Tibial nerve (tissue), 3 donors: Measurements from ENCODE around the gene LRRC4C.

Experiments
- POLR2A ChIP-seq, 2 donors: fragments of 450-650 bp; IDR thresholded peaks; one replicate each; pipeline ENCODE4 v1.6.1; 2017; ENCODE audit warnings: antibody characterized with exemption in 2 of 2, mild to moderate bottlenecking in 2 of 2, moderate library complexity in 2 of 2
- TF ChIP-seq, protein P1 (sequence below), 5 experiments: fragments of 200-600 bp in 3 of 5; fragments of 450-650 bp in 2 of 5; sonication (generic) in 3 of 5; IDR thresholded peaks; one replicate each; pipeline ENCODE4 v1.5.1; 2016 to 2019; ENCODE audit warnings: antibody characterized with exemption in 5 of 5, mild to moderate bottlenecking in 3 of 5, moderate library complexity in 2 of 5

DNA sequence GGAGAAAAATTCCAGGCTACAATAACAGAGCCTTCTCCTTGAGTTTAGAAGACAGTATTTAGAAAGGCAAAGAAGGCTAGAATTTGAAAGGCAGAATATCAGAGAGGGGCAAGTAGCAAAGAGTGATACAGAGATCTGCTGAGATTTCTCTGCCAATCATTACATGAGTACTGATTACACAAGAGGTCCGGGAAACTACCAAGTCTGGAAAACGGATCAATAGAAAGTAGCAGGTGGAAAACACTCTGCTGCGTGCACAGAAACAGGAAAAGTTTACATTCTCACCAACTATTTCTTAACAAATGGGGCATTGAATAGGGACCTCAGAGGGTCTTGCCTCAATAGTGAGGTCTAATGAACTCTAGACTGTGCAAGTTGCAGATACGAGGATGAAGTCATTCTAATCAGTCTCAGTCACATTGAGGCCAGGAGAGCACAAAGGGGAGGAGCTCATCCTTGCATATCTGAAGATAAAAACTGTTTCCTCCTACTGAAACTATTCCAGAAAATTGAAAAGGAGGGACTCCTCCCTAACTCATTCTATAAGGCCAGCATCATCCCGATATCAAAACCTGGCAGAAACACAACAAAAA, 1099.2 kb downstream of the LRRC4C start:
- TF ChIP-seq, protein P1, sequence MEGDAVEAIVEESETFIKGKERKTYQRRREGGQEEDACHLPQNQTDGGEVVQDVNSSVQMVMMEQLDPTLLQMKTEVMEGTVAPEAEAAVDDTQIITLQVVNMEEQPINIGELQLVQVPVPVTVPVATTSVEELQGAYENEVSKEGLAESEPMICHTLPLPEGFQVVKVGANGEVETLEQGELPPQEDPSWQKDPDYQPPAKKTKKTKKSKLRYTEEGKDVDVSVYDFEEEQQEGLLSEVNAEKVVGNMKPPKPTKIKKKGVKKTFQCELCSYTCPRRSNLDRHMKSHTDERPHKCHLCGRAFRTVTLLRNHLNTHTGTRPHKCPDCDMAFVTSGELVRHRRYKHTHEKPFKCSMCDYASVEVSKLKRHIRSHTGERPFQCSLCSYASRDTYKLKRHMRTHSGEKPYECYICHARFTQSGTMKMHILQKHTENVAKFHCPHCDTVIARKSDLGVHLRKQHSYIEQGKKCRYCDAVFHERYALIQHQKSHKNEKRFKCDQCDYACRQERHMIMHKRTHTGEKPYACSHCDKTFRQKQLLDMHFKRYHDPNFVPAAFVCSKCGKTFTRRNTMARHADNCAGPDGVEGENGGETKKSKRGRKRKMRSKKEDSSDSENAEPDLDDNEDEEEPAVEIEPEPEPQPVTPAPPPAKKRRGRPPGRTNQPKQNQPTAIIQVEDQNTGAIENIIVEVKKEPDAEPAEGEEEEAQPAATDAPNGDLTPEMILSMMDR (IDR thresholded peaks at IDR 0.05), result no peak
- no peak for TF ChIP-seq POLR2A (IDR thresholded peaks at IDR 0.05)
